Smooth muscle cell (in vitro differentiated cells): ENCODE data around the gene CYBB. TPM values are rescaled to one million over a fixed set of nuclear protein-coding genes. Genes with fewer than 3 reads are reported as not detected.

Source experiments
- DNase-seq: peaks from one replicate; lab custom pipeline; 2025; ENCODE audit not compliant: unreplicated experiment; lab: John Stamatoyannopoulos, UW
- H2AFZ ChIP-seq: fragments of 200-600 bp; sonication (generic); 2 replicates; pipeline ENCODE4 v1.6.0; 2016; ENCODE audit warnings: antibody characterized with exemption, low read depth, mild to moderate bottlenecking
- H3F3A ChIP-seq: fragments of 200-600 bp; sonication (generic); 2 replicates; pipeline ENCODE4 v1.6.0; 2017; ENCODE audit warnings: antibody characterized with exemption, low read depth
- H3K27ac ChIP-seq: fragments of 200-600 bp; sonication (generic); 2 replicates; pipeline ENCODE4 v1.5.1; 2016; ENCODE audit warnings: low read depth, mild to moderate bottlenecking
- H3K27me3 ChIP-seq: fragments of 200-600 bp; sonication (generic); 2 replicates; pipeline ENCODE4 v1.6.1; 2016; ENCODE audit warnings: low read depth, mild to moderate bottlenecking
- H3K36me3 ChIP-seq: fragments of 200-600 bp; sonication (generic); 2 replicates; pipeline ENCODE4 v1.5.1; 2016; ENCODE audit warnings: low read depth
- H3K4me1 ChIP-seq: fragments of 200-600 bp; sonication (generic); 2 replicates; pipeline ENCODE4 v1.5.1; 2016; ENCODE audit warnings: low read depth
- H3K4me2 ChIP-seq: fragments of 200-600 bp; sonication (generic); 2 replicates; pipeline ENCODE4 v1.6.0; 2016; ENCODE audit warnings: mild to moderate bottlenecking
- H3K4me3 ChIP-seq: fragments of 200-600 bp; sonication (generic); 2 replicates; pipeline ENCODE4 v1.5.1; 2016; ENCODE audit warnings: mild to moderate bottlenecking
- H3K79me2 ChIP-seq: fragments of 200-600 bp; sonication (generic); 2 replicates; pipeline ENCODE4 v1.6.0; 2016; ENCODE audit warnings: low read depth, mild to moderate bottlenecking
- H3K9ac ChIP-seq: fragments of 200-600 bp; sonication (generic); 2 replicates; pipeline ENCODE4 v1.6.0; 2016; ENCODE audit warnings: low read depth
- H3K9me3 ChIP-seq: fragments of 200-600 bp; sonication (generic); replicated peaks from 2 replicates; pipeline ENCODE4 v1.5.1; 2016; ENCODE audit warnings: low read depth
- H4K20me1 ChIP-seq: fragments of 200-600 bp; sonication (generic); 2 replicates; pipeline ENCODE4 v1.6.0; 2016; ENCODE audit warnings: low read depth
- CTCF ChIP-seq: fragments of 200-600 bp; sonication (generic); IDR thresholded peaks from 2 replicates; pipeline ENCODE4 v1.5.1; 2017; ENCODE audit warnings: borderline replicate concordance, mild to moderate bottlenecking, antibody characterized with exemption; ENCODE audit not compliant: insufficient read depth, poor library complexity, severe bottlenecking
- WGBS: methylation state at CpG from one replicate; pipeline ENCODE4 v1.1.7; 2016; ENCODE audit warnings: low lambda C conversion rate; 5-methylcytosine and 5-hydroxymethylcytosine counted together
- polyA plus RNA-seq: library from polyadenylated mRNA; unstranded; fragments of >200 nt; fragmentation: Nextera tagmentation; extraction: Ambion mirVana; gene quantifications from 2 replicates; pipeline ENCODE4 v1.2.1, GENCODE V29; 2016
- total RNA-seq: library from RNA; depleted of rRNA; stranded (reverse); fragments of >200 nt; gene quantifications from 2 replicates; pipeline ENCODE4 v1.2.3, GENCODE V29; 2014

CYBB gene
- total and polyA plus RNA-seq, 2 experiments from 2014 or later = not detected

GRCh38 chrX:37754516-37754915 is 25.3 kb upstream of the CYBB start:
- H4K20me1 ChIP-seq = no peaks in the 10 kb centered on the region

GRCh38 chrX:37755025-37755424 is 24.8 kb upstream of the CYBB start:
- no peak overlapping the region for H3K27ac ChIP-seq
- H2AFZ ChIP-seq = no peak overlapping the region
- H3K9ac ChIP-seq = no peak overlapping the region
- TF ChIP-seq CTCF = no peak
- H3K4me1 ChIP-seq = no peaks in the 10 kb centered on the region
- no peak for DNase-seq
- H3K79me2 ChIP-seq = no peaks in the 10 kb centered on the region
- H4K20me1 ChIP-seq = no peaks in the 10 kb centered on the region
- H3K9me3 ChIP-seq = no peaks in the 10 kb centered on the region
- H3K36me3 ChIP-seq = no peaks in the 10 kb centered on the region
- no peak overlapping the region for H3K4me2 ChIP-seq
- H3K27me3 ChIP-seq = no peaks in the 10 kb centered on the region
- no peaks in the 10 kb centered on the region for H3F3A ChIP-seq
- H3K4me3 ChIP-seq = no peak overlapping the region

More at GRCh38 chrX:37754516-37754915, 25.3 kb upstream of the CYBB start:
- Histone ChIP-seq H3F3A (no peaks in the 10 kb centered on the region), H3K4me2 (no peak overlapping the region), H3K79me2 (no peaks in the 10 kb centered on the region), H3K4me3 (no peak overlapping the region), H2AFZ (no peak overlapping the region), H3K36me3 (no peaks in the 10 kb centered on the region), H3K9ac (no peak overlapping the region), H3K9me3 (no peaks in the 10 kb centered on the region), H3K4me1 (no peaks in the 10 kb centered on the region), H3K27me3 (no peaks in the 10 kb centered on the region), H3K27ac (no peak overlapping the region)
- WGBS = 63% methylated on average over 2 of the region's 2 CpGs
- TF ChIP-seq CTCF = no peak
- DNase-seq = no peak

GRCh38 chrX:37757082-37757481 is 22.8 kb upstream of the CYBB start:
- H3K79me2 ChIP-seq = no peaks in the 10 kb centered on the region

More at GRCh38 chrX:37757082-37757481, 22.8 kb upstream of the CYBB start:
- Histone ChIP-seq H3K4me3 (no peak overlapping the region), H4K20me1 (no peaks in the 10 kb centered on the region), H3K36me3 (no peaks in the 10 kb centered on the region), H3K27me3 (no peaks in the 10 kb centered on the region), H3K9ac (no peak overlapping the region), H3K9me3 (no peaks in the 10 kb centered on the region), H2AFZ (no peak overlapping the region), H3K4me2 (no peak overlapping the region), H3K4me1 (no peaks in the 10 kb centered on the region), H3F3A (no peaks in the 10 kb centered on the region), H3K27ac (no peak overlapping the region)
- no peak for DNase-seq
- no peak for TF ChIP-seq CTCF
